Esophagus squamous epithelium (tissue), 4 donors: ENCODE data around the gene ZNF593OS.

Experiments used
- CTCF ChIP-seq, 6 experiments: fragments of 450-650 bp in 4 of 6; fragments of 200-600 bp in 2 of 6; sonication (generic) in 2 of 6; IDR thresholded peaks; one replicate each; pipeline ENCODE4 v1.5.1; 2016 to 2019; ENCODE audit warnings: antibody characterized with exemption in 6 of 6, mild to moderate bottlenecking in 4 of 6, moderate library complexity in 4 of 6
- POLR2A ChIP-seq, 4 donors: fragments of 450-650 bp; IDR thresholded peaks; one replicate each; pipeline ENCODE4 v1.6.1; 2017; ENCODE audit warnings: antibody characterized with exemption in 4 of 4, mild to moderate bottlenecking in 4 of 4, moderate library complexity in 3 of 4

- TF ChIP-seq CTCF (IDR thresholded peaks at IDR 0.05), result no peak
- no peak for TF ChIP-seq POLR2A (IDR thresholded peaks at IDR 0.05)
Observed at GRCh38 chr1:26189331-26189730, 17.7 kb upstream of the ZNF593OS start.
